H1 (cell line): Measurements from ENCODE around the gene RPS18. TPM values are rescaled to one million over a fixed set of nuclear protein-coding genes. Genes with fewer than 3 reads are reported as not detected.

Experiments
- CTCF ChIA-PET: fragments of 300-600 bp; sonication (Branson Sonifier 250); formaldehyde crosslinking; loops from one replicate; lab custom pipeline; 2021; ENCODE audit not compliant: partially characterized antibody; lab: Charles Lee
- POLR2A ChIA-PET: fragments of 300-600 bp; sonication (Branson Sonifier 250); formaldehyde crosslinking; loops from one replicate; lab custom pipeline; 2021; ENCODE audit warnings: inconsistent platforms; ENCODE audit not compliant: partially characterized antibody; lab: Charles Lee
- DNase-seq, 2 experiments: peaks; one replicate each; pipeline versions ENCODE4 v3.0.0 to v3.0.0-alpha.2; 2010 to 2022; ENCODE audit warnings: low spot score in 2 of 2, low read depth in 1 of 2, mixed read lengths in 1 of 2
- FAIRE-seq: peaks from 2 replicates; lab custom pipeline; 2011; peaks lifted over from hg19 to GRCh38; lab: Jason Lieb, UNC
- H2AFZ ChIP-seq: 2 replicates; pipeline ENCODE4 v1.8.1; 2012; ENCODE audit warnings: low read length, inconsistent platforms
- H2AK5ac ChIP-seq: 2 replicates; pipeline ENCODE4 v1.6.1; 2013; ENCODE audit warnings: low read depth, low read length
- H2BK120ac ChIP-seq: replicated peaks from 2 replicates; pipeline ENCODE3; 2013; ENCODE audit warnings: low read depth, low read length, inconsistent platforms
- H2BK12ac ChIP-seq: 2 replicates; pipeline ENCODE4 v1.6.1; 2013; ENCODE audit warnings: low read depth, low read length
- H2BK15ac ChIP-seq: 2 replicates; pipeline ENCODE4 v1.6.1; 2013; ENCODE audit warnings: low read length
- H2BK20ac ChIP-seq: 2 replicates; pipeline ENCODE4 v1.6.1; 2013; ENCODE audit warnings: low read length
- H2BK5ac ChIP-seq: 2 replicates; pipeline ENCODE4 v1.6.1; 2013; ENCODE audit warnings: low read depth, low read length
- H3K14ac ChIP-seq: 2 replicates; pipeline ENCODE4 v1.6.1; 2013; ENCODE audit warnings: inconsistent platforms; ENCODE audit not compliant: insufficient read length
- H3K18ac ChIP-seq: 2 replicates; pipeline ENCODE4 v1.6.1; 2013; ENCODE audit warnings: low read length; ENCODE audit errors: extremely low read depth
- H3K23ac ChIP-seq: 2 replicates; pipeline ENCODE4 v1.6.1; 2013; ENCODE audit warnings: inconsistent platforms; ENCODE audit not compliant: insufficient read length
- H3K23me2 ChIP-seq: 2 replicates; pipeline ENCODE4 v1.6.1; 2013; ENCODE audit warnings: low read depth, low read length
- H3K27ac ChIP-seq: 2 replicates; pipeline ENCODE4 v1.6.1; 2011; ENCODE audit warnings: low read depth, low read length, inconsistent platforms
- H3K27me3 ChIP-seq, 4 experiments: replicated peaks in 1 of 4; 1 replicate in 1 of 4; 2 replicates in 3 of 4; pipeline versions ENCODE4 v1.6.1 to v1.8.1; 2011 to 2013; ENCODE audit warnings: low read length in 3 of 4, mild to moderate bottlenecking in 3 of 4, inconsistent platforms in 2 of 4, mixed read lengths in 2 of 4, moderate library complexity in 1 of 4; ENCODE audit not compliant: control insufficient read depth in 3 of 4, insufficient read depth in 3 of 4; ENCODE audit errors: extremely low read depth in 1 of 4
- H3K36me3 ChIP-seq, 4 experiments: 2 replicates each; pipeline versions ENCODE4 v1.6.1 to v1.8.1; 2011 to 2013; ENCODE audit warnings: mild to moderate bottlenecking in 4 of 4, low read length in 3 of 4, moderate library complexity in 2 of 4, control low read depth in 1 of 4, inconsistent platforms in 1 of 4; ENCODE audit not compliant: insufficient read depth in 4 of 4, control insufficient read depth in 2 of 4
- H3K4ac ChIP-seq: replicated peaks from 2 replicates; pipeline ENCODE3; 2013; ENCODE audit warnings: low read length, low read depth, mixed read lengths, inconsistent platforms; ENCODE audit not compliant: insufficient read length
- H3K4me1 ChIP-seq, 4 experiments: replicated peaks in 1 of 4; 1 replicate in 1 of 4; 2 replicates in 3 of 4; pipeline versions ENCODE4 v1.6.1 to v1.8.1; 2011 to 2013; ENCODE audit warnings: low read length in 3 of 4, inconsistent platforms in 2 of 4, mixed read lengths in 1 of 4; ENCODE audit not compliant: insufficient read depth in 4 of 4, control insufficient read depth in 3 of 4
- H3K4me2 ChIP-seq, 2 experiments: 2 replicates each; pipeline versions ENCODE4 v1.6.1 to v1.8.1; 2011 to 2013; ENCODE audit warnings: low read depth in 2 of 2, low read length in 2 of 2, control low read depth in 1 of 2, inconsistent platforms in 1 of 2, mild to moderate bottlenecking in 1 of 2; ENCODE audit not compliant: insufficient read depth in 1 of 2
- H3K4me3 ChIP-seq, 4 experiments: fragments of 200-600, 300-600 bp in 1 of 4; sonication (generic), shearing (Covaris generic), sonication (Bioruptor Twin) in 1 of 4; 2 replicates each; pipeline versions ENCODE4 v1.5.1 to v1.8.1; 2011 to 2016; ENCODE audit warnings: low read length in 4 of 4, low read depth in 3 of 4, control low read depth in 2 of 4, inconsistent platforms in 2 of 4, mild to moderate bottlenecking in 2 of 4, mixed read lengths in 1 of 4, moderate library complexity in 1 of 4; ENCODE audit not compliant: insufficient read depth in 2 of 4; ENCODE audit errors: extremely low read depth in 1 of 4
- H3K56ac ChIP-seq: replicated peaks from 2 replicates; pipeline ENCODE3; 2013; ENCODE audit warnings: low read depth, mild to moderate bottlenecking, mixed read lengths, low read length, inconsistent platforms; ENCODE audit not compliant: insufficient read length
- H3K79me1 ChIP-seq: 2 replicates; pipeline ENCODE4 v1.6.1; 2013; ENCODE audit warnings: low read depth, low read length, control low read depth
- H3K79me2 ChIP-seq, 2 experiments: 2 replicates each; pipeline versions ENCODE4 v1.6.1 to v1.8.1; 2012 to 2013; ENCODE audit warnings: low read length in 2 of 2, mild to moderate bottlenecking in 2 of 2, inconsistent platforms in 1 of 2; ENCODE audit not compliant: insufficient read depth in 2 of 2, control insufficient read depth in 1 of 2
- H3K9ac ChIP-seq, 4 experiments: replicated peaks in 1 of 4; 1 replicate in 1 of 4; 2 replicates in 3 of 4; pipeline versions ENCODE4 v1.6.1 to v1.8.1; 2011 to 2013; ENCODE audit warnings: low read depth in 3 of 4, low read length in 3 of 4, control low read depth in 2 of 4, mild to moderate bottlenecking in 2 of 4, moderate library complexity in 2 of 4, inconsistent platforms in 1 of 4; ENCODE audit errors: extremely low read depth in 1 of 4
- H3K9me3 ChIP-seq, 2 experiments: 2 replicates each; pipeline versions ENCODE4 v1.6.1 to v1.8.1; 2012 to 2013; ENCODE audit warnings: mild to moderate bottlenecking in 2 of 2, moderate library complexity in 2 of 2, control low read depth in 1 of 2, inconsistent platforms in 1 of 2, low read depth in 1 of 2, low read length in 1 of 2, mixed read lengths in 1 of 2; ENCODE audit not compliant: insufficient read depth in 2 of 2
- H4K20me1 ChIP-seq, 2 experiments: replicated peaks in 1 of 2; 2 replicates each; pipeline versions ENCODE3 to v1.8.1; 2011 to 2013; ENCODE audit warnings: inconsistent platforms in 2 of 2, low read length in 2 of 2, mild to moderate bottlenecking in 1 of 2; ENCODE audit not compliant: insufficient read depth in 2 of 2, control insufficient read depth in 1 of 2
- H4K5ac ChIP-seq: 2 replicates; pipeline ENCODE4 v1.6.1; 2013; ENCODE audit warnings: low read length, low read depth, mixed read lengths, inconsistent platforms; ENCODE audit not compliant: insufficient read length
- H4K8ac ChIP-seq: 2 replicates; pipeline ENCODE4 v1.8.0; 2013; ENCODE audit warnings: mild to moderate bottlenecking, moderate library complexity, low read length, inconsistent platforms; ENCODE audit not compliant: insufficient read depth; ENCODE audit errors: extremely low read depth
- H4K91ac ChIP-seq: replicated peaks from 2 replicates; pipeline ENCODE3; 2013; ENCODE audit warnings: low read length, mixed read lengths, inconsistent platforms; ENCODE audit not compliant: insufficient read length
- CHD1 ChIP-seq: IDR thresholded peaks from 2 replicates; pipeline ENCODE4 v1.6.1; 2012; ENCODE audit warnings: low read depth, low read length, improper control_type of control experiment
- GABPA ChIP-seq: IDR thresholded peaks from 2 replicates; pipeline ENCODE4 v1.6.1; 2011; ENCODE audit warnings: mild to moderate bottlenecking, low read length, moderate library complexity, borderline replicate concordance; ENCODE audit not compliant: insufficient read depth
- KDM4A ChIP-seq: IDR thresholded peaks from one replicate; pipeline ENCODE4 v1.7.1; 2012; ENCODE audit warnings: low read depth, mild to moderate bottlenecking, moderate library complexity, low read length, inconsistent platforms; ENCODE audit not compliant: severe bottlenecking
- RBBP5 ChIP-seq: IDR thresholded peaks from 2 replicates; pipeline ENCODE4 v1.7.1; 2012; ENCODE audit warnings: low read depth, mild to moderate bottlenecking, inconsistent platforms, low read length, moderate library complexity, borderline replicate concordance
- SIX5 ChIP-seq: IDR thresholded peaks from 2 replicates; pipeline ENCODE4 v1.6.1; 2011; ENCODE audit warnings: mild to moderate bottlenecking, low read depth, low read length
- SP1 ChIP-seq: IDR thresholded peaks from 2 replicates; pipeline ENCODE4 v1.6.1; 2011; ENCODE audit warnings: low read depth, low read length
- SP4 ChIP-seq: IDR thresholded peaks from 2 replicates; pipeline ENCODE4 v1.6.1; 2012; ENCODE audit warnings: low read length, inconsistent platforms
- TEAD4 ChIP-seq: IDR thresholded peaks from 2 replicates; pipeline ENCODE4 v1.6.1; 2012; ENCODE audit warnings: low read depth, low read length, inconsistent platforms, mixed read lengths
- WGBS, 2 experiments: shearing (Covaris generic) in 1 of 2; methylation state at CpG; one replicate each; pipeline versions ENCODE4 v1.1.6 to v1.1.7; 2013 to 2015; ENCODE audit warnings: low lambda C conversion rate in 2 of 2, mixed read lengths in 2 of 2, inconsistent platforms in 1 of 2, low coverage in 1 of 2, missing lambda C conversion rate in 1 of 2; ENCODE audit not compliant: insufficient replicate concordance in 2 of 2, insufficient coverage in 1 of 2, insufficient read length in 1 of 2; ENCODE audit errors: extremely low coverage in 1 of 2, missing lambda C conversion rate in 1 of 2; 5-methylcytosine and 5-hydroxymethylcytosine counted together
- polyA plus RNA-seq, 7 experiments: library from polyadenylated mRNA; depleted of rRNA in 3 of 7; stranded (reverse) in 5 of 7; unstranded in 2 of 7; fragments of >200 nt in 5 of 7; fragments of 200-250 nt in 2 of 7; gene quantifications; 1 replicate in 5 of 7; 2 replicates in 1 of 7; 4 replicates in 1 of 7; pipeline versions ENCODE4 v1.2.1 to v1.2.3, GENCODE V29; 2011 to 2013; ENCODE audit warnings: missing spikeins in 2 of 7, mixed read lengths in 2 of 7
- total RNA-seq: library from RNA; stranded (reverse); fragmentation: NEBNext Ultra II Directional; extraction: Animal tissue kit (Norgen Biotek cat#: 25700); gene quantifications from 2 replicates; pipeline ENCODE4 v1.2.1, GENCODE V29; 2021
- TF ChIP-seq, protein P1 (sequence below): IDR thresholded peaks from 2 replicates; pipeline ENCODE4 v1.6.1; 2012; ENCODE audit warnings: inconsistent platforms
- TF ChIP-seq, protein P2 (sequence below): IDR thresholded peaks from 2 replicates; pipeline ENCODE4 v1.6.1; 2012; ENCODE audit warnings: inconsistent platforms

The RPS18 gene
- total and polyA plus RNA-seq, 2 of the 8 experiments (the other 6 are each of a cell fraction or from before 2014, with no cell fraction given): 2,796 to 7,099 TPM

DNA sequence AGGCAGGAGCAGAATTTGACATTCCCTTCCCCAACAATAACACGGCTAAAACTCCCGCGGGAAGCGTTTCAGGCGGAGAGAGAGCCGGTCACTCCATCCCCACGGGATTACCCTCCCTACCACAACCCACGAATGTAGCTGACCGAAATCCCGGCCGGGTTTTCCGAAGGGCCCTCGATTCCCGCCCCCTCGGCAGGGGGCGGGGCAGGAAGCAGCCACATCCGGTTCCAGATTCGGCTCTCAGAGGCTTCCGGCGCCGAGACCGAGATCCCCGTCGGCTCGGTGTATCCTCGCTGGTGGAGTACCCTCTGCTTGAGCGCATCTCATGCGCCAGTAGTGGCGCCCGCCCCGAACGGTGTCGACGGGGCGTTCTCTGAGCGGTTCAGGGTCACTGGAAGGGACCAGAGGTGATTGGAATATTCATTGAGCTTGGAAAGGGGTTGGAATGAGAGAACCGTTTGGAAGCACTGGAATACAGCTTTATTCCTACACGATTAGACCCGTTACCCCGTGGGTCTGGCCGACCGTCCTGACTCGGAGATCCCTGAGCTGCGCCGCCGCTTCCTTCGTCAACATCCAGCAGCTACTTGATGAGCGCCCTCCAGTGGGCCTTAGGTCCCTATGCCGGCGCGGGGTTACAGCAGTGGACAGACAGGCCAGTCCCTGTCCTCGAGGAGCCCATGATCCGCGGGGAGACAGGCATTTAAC lies 27.5 kb downstream of the RPS18 start:
- WGBS, 2 experiments: 1% methylated on average over 54 of the region's 54 CpGs; no CpG with 5 or more reads in 1 of the 2 experiments
- Histone ChIP-seq H3K23ac (no peak overlapping the region), H2BK5ac (peak overlapping the region; percentile 95), H4K5ac (peak overlapping the region; percentile 93), H3K9ac (peak overlapping the region; percentile 63 to 91 (median 76)), H3K9me3 (no peaks in the 10 kb centered on the region), H3K27me3 (no peaks in the 10 kb centered on the region), H4K91ac (peak overlapping the region; percentile 50), H3K27ac (peak overlapping the region; percentile 79), H4K8ac (peak overlapping the region; percentile 74; the same call in 1 of the 2 replicates), H2AFZ (peak overlapping the region; percentile 77; the same call in 1 of the 2 replicates), H3K4me1 (peaks cover 0 to 6% (median 4%) of the 10 kb centered on the region in 4 experiments; a peak in 6 of 7 replicates), H3K4me3 (peak overlapping the region; percentile 76 to 99 (median 94)), H2BK12ac (0 out of 2 replicates have a peak overlapping the region, but pooled peaks have one; percentile 39), H3K4ac (peak overlapping the region; percentile 80), H3K79me1 (peaks cover 9% of the 10 kb centered on the region; the same call in 1 of the 2 replicates), H3K18ac (peak overlapping the region; percentile 95), H3K79me2 (peaks cover 0 to 25% of the 10 kb centered on the region in 2 experiments; a peak in 2 of 4 replicates), H3K4me2 (peak overlapping the region; percentile 34 to 97), H3K23me2 (peaks cover 16% of the 10 kb centered on the region), H3K14ac (no peak overlapping the region), H3K56ac (peak overlapping the region; percentile 87), H2BK15ac (peak overlapping the region; percentile 81; the same call in 1 of the 2 replicates), H2BK120ac (peak overlapping the region; percentile 19), H3K36me3 (peaks cover 0 to under 1% (median 0%) of the 10 kb centered on the region in 4 experiments; a peak in 4 of 8 replicates), H2AK5ac (no peak overlapping the region), H4K20me1 (peaks cover 0 to 2% of the 10 kb centered on the region in 2 experiments), H2BK20ac (no peak overlapping the region)
- POLR2A ChIA-PET: interaction anchor here (0.7 to 16.7 kb wide), 23 partner anchors 9 to 330 kb away, joined by 3 to 337 read pairs (median 4); partner anchors contain the start of genes B3GALT4, COL11A2, PFDN6 and RPS18
- FAIRE-seq: no peak
- CTCF ChIA-PET: interaction anchor here (0.7 to 6.2 kb wide), 13 partner anchors 9 to 1214 kb away, joined by 3 to 77 read pairs (median 4); partner anchors contain the start of genes B3GALT4, PFDN6, RPS18 and TAPBP
- peak in 1 of 2 experiments; percentile 90 for DNase-seq
- TF ChIP-seq SP4 (peak; percentile 63; the same call in 1 of the 2 replicates), RBBP5 (no peak), GABPA (peak; percentile 78; the same call in 1 of the 2 replicates), TEAD4 (no peak), KDM4A (peak; percentile 54), SP1 (peak; percentile 96), CHD1 (no peak), SIX5 (no peak)
- TF ChIP-seq, protein P1, sequence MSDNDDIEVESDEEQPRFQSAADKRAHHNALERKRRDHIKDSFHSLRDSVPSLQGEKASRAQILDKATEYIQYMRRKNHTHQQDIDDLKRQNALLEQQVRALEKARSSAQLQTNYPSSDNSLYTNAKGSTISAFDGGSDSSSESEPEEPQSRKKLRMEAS: 0 out of 2 replicates have a peak, but pooled peaks have one; percentile 24
- TF ChIP-seq, protein P2, sequence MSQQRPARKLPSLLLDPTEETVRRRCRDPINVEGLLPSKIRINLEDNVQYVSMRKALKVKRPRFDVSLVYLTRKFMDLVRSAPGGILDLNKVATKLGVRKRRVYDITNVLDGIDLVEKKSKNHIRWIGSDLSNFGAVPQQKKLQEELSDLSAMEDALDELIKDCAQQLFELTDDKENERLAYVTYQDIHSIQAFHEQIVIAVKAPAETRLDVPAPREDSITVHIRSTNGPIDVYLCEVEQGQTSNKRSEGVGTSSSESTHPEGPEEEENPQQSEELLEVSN: peak; percentile 52
